Caco-2 (cell line): Measurements from ENCODE around the gene ADCY9. TPM values are rescaled to one million over a fixed set of nuclear protein-coding genes. Genes with fewer than 3 reads are reported as not detected.

Experiments
- BruUV-seq: library from RNA; stranded (reverse); fragments of 400-500 nt; replicated peaks from 2 replicates; lab custom pipeline; 2021; lab: Mats Ljungman, UMichigan
- CTCF ChIA-PET: fragments of 300-600 bp; sonication (Branson Sonifier 250); formaldehyde crosslinking; loops from one replicate; lab custom pipeline; 2022; ENCODE audit warnings: antibody characterized with exemption; lab: Charles Lee
- POLR2A ChIA-PET: fragments of 300-600 bp; sonication (Branson Sonifier 250); formaldehyde crosslinking; loops from one replicate; lab custom pipeline; 2022; ENCODE audit warnings: antibody characterized with exemption; lab: Charles Lee
- DNase-seq, 2 experiments: peaks; one replicate each; pipeline versions ENCODE4 v3.0.0 to v3.0.0-alpha.2; 2020 to 2022
- H3K27me3 ChIP-seq: replicated peaks from 2 replicates; pipeline ENCODE4 v1.6.0; 2011; ENCODE audit warnings: low read length; ENCODE audit not compliant: control insufficient read depth, insufficient read depth
- H3K36me3 ChIP-seq: 2 replicates; pipeline ENCODE4 v1.5.1; 2011; ENCODE audit warnings: low read length; ENCODE audit not compliant: control insufficient read depth, insufficient read depth
- H3K4me1 ChIP-seq: fragments of 250-450 bp; sonication (Bioruptor Pico); 2 replicates; pipeline ENCODE4 v1.5.1; 2020; ENCODE audit warnings: mild to moderate bottlenecking
- H3K4me3 ChIP-seq: 2 replicates; pipeline ENCODE4 v1.5.1; 2011; ENCODE audit warnings: low read depth, mild to moderate bottlenecking, control low read depth, low read length
- H3K9me3 ChIP-seq: fragments of 250-450 bp; sonication (Bioruptor Pico); 2 replicates; pipeline ENCODE4 v1.5.1; 2020; ENCODE audit warnings: mild to moderate bottlenecking, moderate library complexity
- H3K27ac Mint-ChIP-seq: one replicate; pipeline ENCODE4 v1.8.0; 2022; ENCODE audit warnings: mixed read lengths; ENCODE audit not compliant: unreplicated experiment
- H3K27me3 Mint-ChIP-seq: one replicate; pipeline ENCODE4 v1.8.0; 2022; ENCODE audit warnings: mixed read lengths; ENCODE audit not compliant: insufficient read depth, unreplicated experiment
- H3K36me3 Mint-ChIP-seq: one replicate; pipeline ENCODE4 v1.8.0; 2022; ENCODE audit warnings: mild to moderate bottlenecking, mixed read lengths; ENCODE audit not compliant: insufficient read depth, unreplicated experiment
- H3K4me1 Mint-ChIP-seq: one replicate; pipeline ENCODE4 v1.8.0; 2022; ENCODE audit warnings: low read depth, mixed read lengths; ENCODE audit not compliant: unreplicated experiment
- H3K4me3 Mint-ChIP-seq: one replicate; pipeline ENCODE4 v1.8.0; 2022; ENCODE audit warnings: mild to moderate bottlenecking, moderate library complexity, mixed read lengths; ENCODE audit not compliant: unreplicated experiment
- H3K9me3 Mint-ChIP-seq: one replicate; pipeline ENCODE4 v1.8.0; 2022; ENCODE audit warnings: mixed read lengths; ENCODE audit not compliant: unreplicated experiment
- CTCF ChIP-seq, 2 experiments: fragments of 200-600 bp in 1 of 2; IDR thresholded peaks; 1 replicate in 1 of 2; 2 replicates in 1 of 2; pipeline versions ENCODE4 v1.5.1 to v1.8.0; 2011 to 2022; ENCODE audit warnings: antibody characterized with exemption in 1 of 2, control low read depth in 1 of 2, inconsistent platforms in 1 of 2, low read depth in 1 of 2, low read length in 1 of 2, mild to moderate bottlenecking in 1 of 2, moderate library complexity in 1 of 2; ENCODE audit not compliant: insufficient read depth in 1 of 2, severe bottlenecking in 1 of 2, unreplicated experiment in 1 of 2
- intact Hi-C: fragments of 100-400 bp; cut with micrococcal nuclease; formaldehyde crosslinking; loops from one replicate; pipeline ENCODE4 v1.10.0; 2022; ENCODE audit not compliant: unreplicated experiment
- total RNA-seq: library from RNA; stranded (reverse); gene quantifications from 2 replicates; pipeline ENCODE4 v1.2.3, GENCODE V29; 2022

The ADCY9 gene
- total RNA-seq, 1 experiment from 2014 or later: 11.5 TPM

- Histone ChIP-seq H3K36me3 (no peaks in the 10 kb centered on the region), H3K4me3 (peak overlapping the region; percentile 59; the same call in 1 of the 2 replicates), H3K27me3 (no peaks in the 10 kb centered on the region), H3K9me3 (no peaks in the 10 kb centered on the region), H3K4me1 (peaks cover 5% of the 10 kb centered on the region; the same call in 1 of the 2 replicates)
- POLR2A ChIA-PET: no interaction called here
- CTCF ChIA-PET: interaction anchor here (0.7 to 1.6 kb wide), 2 partner anchors 139 to 198 kb away, joined by 3 to 5 read pairs; no protein-coding TSS in a partner anchor
- Mint-ChIP-seq H3K4me1 (peaks cover 16% of the 10 kb centered on the region), H3K4me3 (peak overlapping the region; percentile 72), H3K27ac (no peak overlapping the region), H3K27me3 (no peaks in the 10 kb centered on the region), H3K36me3 (peaks cover 6% of the 10 kb centered on the region), H3K9me3 (no peaks in the 10 kb centered on the region)
- intact Hi-C loops: no loop called here
- DNase-seq: no peak
- TSS peak; percentile 31 for BruUV-seq
- TF ChIP-seq CTCF (IDR thresholded peaks at IDR 0.05; ENCODE audit: insufficient read depth in 1 of 2, low read depth in 1 of 2, low read length in 1 of 2, severe bottlenecking in 1 of 2, unreplicated experiment in 1 of 2): no peak
These were observed 1.7 kb downstream of the ADCY9 start for GRCh38 chr16:4114257-4115208.

DNA sequence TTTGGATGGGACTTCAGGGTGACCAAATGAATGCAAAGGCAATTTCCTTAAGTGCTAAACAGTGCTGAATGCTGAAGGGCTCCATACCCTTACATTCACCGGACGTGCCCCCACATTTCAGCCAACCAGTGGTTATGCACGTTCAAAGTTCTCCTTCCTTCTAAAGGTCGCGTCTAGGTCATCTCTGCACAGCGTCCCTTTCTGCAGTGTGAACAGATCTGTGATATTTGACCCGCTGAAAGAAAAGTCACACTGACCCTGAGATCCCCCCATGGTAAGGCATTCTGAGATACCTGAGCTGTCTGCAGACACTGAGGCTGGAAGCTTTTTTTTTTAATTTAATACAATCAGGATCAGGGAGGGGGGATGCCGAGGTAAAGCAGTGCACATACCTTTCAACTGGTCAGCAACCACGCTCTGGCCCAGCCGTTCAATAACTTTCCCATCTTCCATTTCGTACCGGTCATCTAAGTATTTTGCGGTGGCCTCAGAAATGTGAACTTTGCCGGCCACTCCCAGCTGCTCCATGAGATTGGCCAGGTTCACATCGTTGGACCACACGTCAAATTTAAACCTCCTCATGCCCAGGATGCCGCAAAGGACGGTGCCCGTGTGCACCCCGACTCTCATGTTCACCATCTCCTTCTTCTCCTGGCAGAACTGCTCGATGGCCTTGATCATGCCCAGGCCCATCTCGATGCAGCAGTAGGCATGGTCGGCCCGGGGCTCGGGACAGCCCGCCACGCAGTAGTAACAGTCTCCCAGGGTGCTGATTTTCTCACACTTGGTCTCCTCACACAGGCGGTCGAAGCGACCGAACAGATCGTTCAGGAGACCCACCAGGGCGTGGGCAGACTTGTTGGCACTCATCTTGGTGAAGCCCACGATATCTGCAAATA is 2.6 kb downstream of the ADCY9 start:
- H3K4me3 ChIP-seq: no peak overlapping the region
- no TSS peak for BruUV-seq
- no peaks in the 10 kb centered on the region for H3K9me3 ChIP-seq
- peaks cover 5% of the 10 kb centered on the region; the same call in 1 of the 2 replicates for H3K4me1 ChIP-seq
- ChIA-PET POLR2A (no interaction called here), CTCF (no interaction called here)
- Mint-ChIP-seq H3K27me3 (no peaks in the 10 kb centered on the region), H3K4me1 (peaks cover 24% of the 10 kb centered on the region), H3K36me3 (peaks cover 6% of the 10 kb centered on the region), H3K4me3 (peak overlapping the region; percentile 16), H3K27ac (no peak overlapping the region), H3K9me3 (no peaks in the 10 kb centered on the region)
- TF ChIP-seq CTCF (IDR thresholded peaks at IDR 0.05; ENCODE audit: insufficient read depth in 1 of 2, low read depth in 1 of 2, low read length in 1 of 2, severe bottlenecking in 1 of 2, unreplicated experiment in 1 of 2): no peak
- intact Hi-C loops: no loop called here
- no peaks in the 10 kb centered on the region for H3K27me3 ChIP-seq
- no peak for DNase-seq
- no peaks in the 10 kb centered on the region for H3K36me3 ChIP-seq
